Keratinocyte (primary cell): ENCODE measurements around the gene RAB11A. TPM values are rescaled to one million over a fixed set of nuclear protein-coding genes. Genes with fewer than 3 reads are reported as not detected.

ENCODE experiments used
- DNase-seq: peaks from one replicate; pipeline ENCODE4 v3.0.0-alpha.2; 2011; ENCODE audit warnings: low read depth, missing footprints, low spot score
- FAIRE-seq: peaks from 2 replicates; lab custom pipeline; 2011; peaks lifted over from hg19 to GRCh38; lab: Jason Lieb, UNC
- H2AFZ ChIP-seq: 2 replicates; pipeline ENCODE4 v1.6.0; 2012; ENCODE audit warnings: low read length, control low read depth, inconsistent platforms; ENCODE audit not compliant: control insufficient read depth
- H3K27ac ChIP-seq: 2 replicates; pipeline ENCODE4 v1.5.1; 2011; ENCODE audit warnings: low read length; ENCODE audit not compliant: control insufficient read depth, insufficient read depth
- H3K27me3 ChIP-seq: 3 replicates; pipeline ENCODE4 v1.6.0; 2011; ENCODE audit warnings: low read length; ENCODE audit not compliant: control insufficient read depth, insufficient read depth; ENCODE audit errors: extremely low read depth
- H3K36me3 ChIP-seq, 2 experiments: 2 replicates in 1 of 2; 3 replicates in 1 of 2; pipeline ENCODE4 v1.5.1; 2011; ENCODE audit warnings: low read length in 2 of 2, mild to moderate bottlenecking in 1 of 2; ENCODE audit not compliant: control insufficient read depth in 2 of 2, insufficient read depth in 2 of 2; ENCODE audit errors: extremely low read depth in 1 of 2
- H3K4me1 ChIP-seq: 3 replicates; pipeline ENCODE4 v1.5.1; 2011; ENCODE audit warnings: low read length; ENCODE audit not compliant: control insufficient read depth, insufficient read depth; ENCODE audit errors: extremely low read depth
- H3K4me2 ChIP-seq: 3 replicates; pipeline ENCODE4 v1.6.0; 2011; ENCODE audit warnings: low read depth, low read length; ENCODE audit not compliant: control insufficient read depth, insufficient read depth; ENCODE audit errors: extremely low read depth
- H3K4me3 ChIP-seq, 3 experiments: fragments of 200-600 bp in 1 of 3; sonication (generic) in 1 of 3; 2 replicates in 2 of 3; 3 replicates in 1 of 3; pipeline ENCODE4 v1.5.1; 2011 to 2016; ENCODE audit warnings: low read length in 3 of 3, mild to moderate bottlenecking in 3 of 3, control low read depth in 2 of 3, inconsistent platforms in 1 of 3, low read depth in 1 of 3, mixed read lengths in 1 of 3, mixed run types in 1 of 3, moderate library complexity in 1 of 3; ENCODE audit not compliant: control insufficient read depth in 2 of 3, insufficient read depth in 2 of 3; ENCODE audit errors: extremely low read depth in 1 of 3
- H3K79me2 ChIP-seq: 2 replicates; pipeline ENCODE4 v1.6.0; 2012; ENCODE audit warnings: low read length; ENCODE audit not compliant: control insufficient read depth, insufficient read depth
- H3K9ac ChIP-seq: 3 replicates; pipeline ENCODE4 v1.6.0; 2011; ENCODE audit warnings: low read length; ENCODE audit not compliant: control insufficient read depth, insufficient read depth; ENCODE audit errors: extremely low read depth
- H3K9me1 ChIP-seq: 3 replicates; pipeline ENCODE4 v1.6.0; 2011; ENCODE audit warnings: low read length; ENCODE audit not compliant: control insufficient read depth, insufficient read depth; ENCODE audit errors: extremely low read depth
- H3K9me3 ChIP-seq: 2 replicates; pipeline ENCODE4 v1.5.1; 2012; ENCODE audit warnings: low read depth, low read length; ENCODE audit not compliant: control insufficient read depth
- H4K20me1 ChIP-seq: 3 replicates; pipeline ENCODE4 v1.6.0; 2011; ENCODE audit warnings: low read length; ENCODE audit not compliant: control insufficient read depth, insufficient read depth; ENCODE audit errors: extremely low read depth
- EZH2 ChIP-seq: IDR thresholded peaks from one replicate; pipeline ENCODE4 v1.6.1; 2012; ENCODE audit warnings: inconsistent platforms, mild to moderate bottlenecking, low read length, moderate library complexity
- dilution Hi-C: fragments of 300-500 bp; cut with MboI; formaldehyde crosslinking; loops from one replicate; pipeline ENCODE4 v1.7.0; 2020; ENCODE audit warnings: low sequenced_read_pairs; ENCODE audit not compliant: extremely low pct_ligation_motif_present
- polyA plus RNA-seq, 5 experiments: library from polyadenylated mRNA; depleted of rRNA in 3 of 5; stranded (reverse) in 3 of 5; stranded (forward) in 1 of 5; unstranded in 1 of 5; fragments of >200 nt; gene quantifications; 1 replicate in 1 of 5; 2 replicates in 3 of 5; 3 replicates in 1 of 5; pipeline versions ENCODE4 v1.2.1 to v1.2.3, GENCODE V29; 2011 to 2012; ENCODE audit warnings: missing spikeins in 2 of 5, low read depth in 1 of 5, low replicate concordance in 1 of 5
- TF ChIP-seq, protein P1 (sequence below), 3 experiments: IDR thresholded peaks in 1 of 3; conservative IDR thresholded peaks in 1 of 3; optimal IDR thresholded peaks in 1 of 3; 2 replicates in 2 of 3; 3 replicates in 1 of 3; pipeline versions ENCODE3 to v1.5.1; 2011; ENCODE audit warnings: low read length in 3 of 3, mild to moderate bottlenecking in 3 of 3, moderate library complexity in 2 of 3, control low read depth in 1 of 3, inconsistent platforms in 1 of 3; ENCODE audit not compliant: insufficient read depth in 2 of 3; ENCODE audit errors: extremely low read depth in 1 of 3

Gene RAB11A
- polyA plus RNA-seq, 1 donor (not counting 4 experiments of a cell fraction or from before 2014, with no cell fraction given), result 537 TPM

DNA sequence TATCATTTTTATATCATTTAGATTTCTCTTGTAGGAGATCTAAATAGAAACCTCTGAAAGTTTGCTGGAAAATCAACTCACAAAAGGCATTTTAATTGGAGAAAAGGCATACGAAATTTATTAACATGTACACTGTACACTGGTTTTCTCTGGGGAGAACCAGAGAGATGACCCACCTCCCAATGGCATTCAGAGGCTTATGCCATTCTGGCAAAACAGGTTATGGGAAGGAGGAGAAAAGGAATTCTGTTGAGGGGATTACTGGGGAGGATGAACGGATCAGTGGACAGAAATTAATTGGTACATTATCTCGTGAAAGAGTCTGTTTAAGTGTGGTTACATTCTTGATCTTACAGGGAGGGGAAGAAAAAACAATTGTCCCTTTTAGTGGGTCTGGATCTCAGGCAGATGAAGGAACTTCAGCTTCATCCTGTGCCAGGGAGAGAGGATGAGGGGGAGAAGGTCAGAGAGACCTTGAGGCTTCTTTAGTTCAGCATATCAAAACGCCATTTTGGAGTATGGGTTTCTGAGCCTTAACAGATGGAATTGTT, 16.5 kb downstream of the RAB11A start:
- dilution Hi-C loops, result no loop called here
- H2AFZ ChIP-seq, result no peak overlapping the region
- H3K79me2 ChIP-seq, result peaks cover 50% of the 10 kb centered on the region
- H3K4me2 ChIP-seq, result no peak overlapping the region
- no peak overlapping the region for H3K9ac ChIP-seq
- no peaks in the 10 kb centered on the region for H3K9me1 ChIP-seq
- H3K27ac ChIP-seq, result no peak overlapping the region
- no peak for DNase-seq
- H4K20me1 ChIP-seq, result peaks cover 3% of the 10 kb centered on the region
- no peak overlapping the region for H3K4me3 ChIP-seq
- H3K9me3 ChIP-seq, result no peaks in the 10 kb centered on the region
- TF ChIP-seq, protein P1, sequence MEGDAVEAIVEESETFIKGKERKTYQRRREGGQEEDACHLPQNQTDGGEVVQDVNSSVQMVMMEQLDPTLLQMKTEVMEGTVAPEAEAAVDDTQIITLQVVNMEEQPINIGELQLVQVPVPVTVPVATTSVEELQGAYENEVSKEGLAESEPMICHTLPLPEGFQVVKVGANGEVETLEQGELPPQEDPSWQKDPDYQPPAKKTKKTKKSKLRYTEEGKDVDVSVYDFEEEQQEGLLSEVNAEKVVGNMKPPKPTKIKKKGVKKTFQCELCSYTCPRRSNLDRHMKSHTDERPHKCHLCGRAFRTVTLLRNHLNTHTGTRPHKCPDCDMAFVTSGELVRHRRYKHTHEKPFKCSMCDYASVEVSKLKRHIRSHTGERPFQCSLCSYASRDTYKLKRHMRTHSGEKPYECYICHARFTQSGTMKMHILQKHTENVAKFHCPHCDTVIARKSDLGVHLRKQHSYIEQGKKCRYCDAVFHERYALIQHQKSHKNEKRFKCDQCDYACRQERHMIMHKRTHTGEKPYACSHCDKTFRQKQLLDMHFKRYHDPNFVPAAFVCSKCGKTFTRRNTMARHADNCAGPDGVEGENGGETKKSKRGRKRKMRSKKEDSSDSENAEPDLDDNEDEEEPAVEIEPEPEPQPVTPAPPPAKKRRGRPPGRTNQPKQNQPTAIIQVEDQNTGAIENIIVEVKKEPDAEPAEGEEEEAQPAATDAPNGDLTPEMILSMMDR (optimal IDR thresholded peaks at IDR 0.05 in 1 of 3, IDR thresholded peaks at IDR 0.05 in 1 of 3, conservative IDR thresholded peaks at IDR 0.05 in 1 of 3; ENCODE audit: extremely low read depth in 1 of 3, insufficient read depth in 2 of 3, low read length in 3 of 3), result no peak
- TF ChIP-seq EZH2, result no peak
- H3K4me1 ChIP-seq, result no peaks in the 10 kb centered on the region
- no peak for FAIRE-seq
- peaks cover 3 to 25% of the 10 kb centered on the region in 2 experiments for H3K36me3 ChIP-seq
- H3K27me3 ChIP-seq, result no peaks in the 10 kb centered on the region

DNA sequence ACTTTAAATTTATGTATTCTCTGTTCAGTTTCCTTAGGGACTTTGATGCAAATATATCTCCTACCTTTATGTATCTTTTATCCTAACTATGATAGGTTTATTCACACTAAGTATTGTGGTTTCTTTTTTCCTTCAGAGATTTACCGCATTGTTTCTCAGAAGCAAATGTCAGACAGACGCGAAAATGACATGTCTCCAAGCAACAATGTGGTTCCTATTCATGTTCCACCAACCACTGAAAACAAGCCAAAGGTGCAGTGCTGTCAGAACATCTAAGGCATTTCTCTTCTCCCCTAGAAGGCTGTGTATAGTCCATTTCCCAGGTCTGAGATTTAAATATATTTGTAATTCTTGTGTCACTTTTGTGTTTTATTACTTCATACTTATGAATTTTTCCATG, 18.3 kb downstream of the RAB11A start:
- Histone ChIP-seq H3K79me2 (peaks cover 46% of the 10 kb centered on the region), H3K27me3 (no peaks in the 10 kb centered on the region), H2AFZ (no peak overlapping the region), H3K9ac (no peak overlapping the region), H3K4me1 (no peaks in the 10 kb centered on the region), H4K20me1 (peaks cover 9% of the 10 kb centered on the region), H3K4me2 (no peak overlapping the region), H3K27ac (no peak overlapping the region), H3K4me3 (no peak overlapping the region), H3K9me3 (no peaks in the 10 kb centered on the region), H3K9me1 (no peaks in the 10 kb centered on the region), H3K36me3 (peaks cover 4 to 19% of the 10 kb centered on the region in 2 experiments)
- FAIRE-seq, result no peak
- TF ChIP-seq, protein P1 (optimal IDR thresholded peaks at IDR 0.05 in 1 of 3, IDR thresholded peaks at IDR 0.05 in 1 of 3, conservative IDR thresholded peaks at IDR 0.05 in 1 of 3; ENCODE audit: extremely low read depth in 1 of 3, insufficient read depth in 2 of 3, low read length in 3 of 3), result no peak
- no peak for TF ChIP-seq EZH2
- dilution Hi-C loops, result no loop called here
- no peak for DNase-seq
